Trophoblast cell (in vitro differentiated cells and primary cell): Measurements from ENCODE around the gene USP17L17.
"Not testable (repeated sequence)": the region's sequence is repeated elsewhere in the genome, so short reads cannot be mapped to it uniquely, and the experiment has no call there.

Experiments used
- DNase-seq, 2 donors: peaks; one replicate each; pipeline ENCODE4 v3.0.0-alpha.2; 2016
- H2AFZ ChIP-seq: 2 replicates; pipeline ENCODE4 v1.6.1; 2013; ENCODE audit warnings: low read length, moderate library complexity, mild to moderate bottlenecking; ENCODE audit not compliant: insufficient read depth, poor library complexity
- H2AK5ac ChIP-seq: 2 replicates; pipeline ENCODE4 v1.6.1; 2013; ENCODE audit warnings: mild to moderate bottlenecking, low read length
- H2BK120ac ChIP-seq: 2 replicates; pipeline ENCODE4 v1.6.1; 2013; ENCODE audit warnings: low read length, mild to moderate bottlenecking, moderate library complexity; ENCODE audit not compliant: insufficient read depth, poor library complexity
- H2BK12ac ChIP-seq: 2 replicates; pipeline ENCODE4 v1.6.1; 2013; ENCODE audit warnings: mild to moderate bottlenecking, low read length, moderate library complexity
- H2BK5ac ChIP-seq: 2 replicates; pipeline ENCODE4 v1.6.1; 2013; ENCODE audit warnings: low read length, low read depth, moderate library complexity, mild to moderate bottlenecking; ENCODE audit not compliant: poor library complexity
- H3K14ac ChIP-seq: 2 replicates; pipeline ENCODE4 v1.6.1; 2013; ENCODE audit warnings: mild to moderate bottlenecking, low read length
- H3K18ac ChIP-seq: 2 replicates; pipeline ENCODE4 v1.6.1; 2013; ENCODE audit warnings: mild to moderate bottlenecking, low read length
- H3K23ac ChIP-seq: 2 replicates; pipeline ENCODE4 v1.6.1; 2013; ENCODE audit warnings: low read length
- H3K27ac ChIP-seq: 2 replicates; pipeline ENCODE4 v1.5.1; 2013; ENCODE audit warnings: low read depth, mild to moderate bottlenecking, inconsistent platforms, low read length, moderate library complexity
- H3K27me3 ChIP-seq: 2 replicates; pipeline ENCODE4 v1.6.1; 2013; ENCODE audit warnings: inconsistent platforms, mild to moderate bottlenecking, low read length, moderate library complexity; ENCODE audit not compliant: insufficient read depth
- H3K36me3 ChIP-seq, 2 experiments: 1 replicate in 1 of 2; 2 replicates in 1 of 2; pipeline ENCODE4 v1.6.1; 2013; ENCODE audit warnings: low read length in 2 of 2, mild to moderate bottlenecking in 2 of 2, moderate library complexity in 1 of 2; ENCODE audit not compliant: insufficient read depth in 2 of 2, control insufficient read depth in 1 of 2
- H3K4ac ChIP-seq: 2 replicates; pipeline ENCODE4 v1.6.1; 2013; ENCODE audit warnings: low read depth, mild to moderate bottlenecking, low read length, moderate library complexity
- H3K4me1 ChIP-seq, 2 experiments: 1 replicate in 1 of 2; 2 replicates in 1 of 2; pipeline ENCODE4 v1.6.1; 2013; ENCODE audit warnings: low read length in 2 of 2, mild to moderate bottlenecking in 2 of 2, moderate library complexity in 1 of 2; ENCODE audit not compliant: insufficient read depth in 2 of 2, control insufficient read depth in 1 of 2
- H3K4me2 ChIP-seq: 2 replicates; pipeline ENCODE4 v1.6.1; 2013; ENCODE audit warnings: inconsistent platforms, mild to moderate bottlenecking, low read length, moderate library complexity
- H3K4me3 ChIP-seq: 2 replicates; pipeline ENCODE4 v1.5.1; 2013; ENCODE audit warnings: mild to moderate bottlenecking, low read depth, low read length, inconsistent platforms
- H3K79me1 ChIP-seq: one replicate; pipeline ENCODE4 v1.6.1; 2013; ENCODE audit warnings: low read length
- H3K79me2 ChIP-seq: 2 replicates; pipeline ENCODE4 v1.6.1; 2013; ENCODE audit warnings: low read length, mild to moderate bottlenecking; ENCODE audit not compliant: control insufficient read depth, insufficient read depth, poor library complexity
- H3K9ac ChIP-seq: 2 replicates; pipeline ENCODE4 v1.6.1; 2013; ENCODE audit warnings: mild to moderate bottlenecking, low read length
- H3K9me3 ChIP-seq: 2 replicates; pipeline ENCODE4 v1.6.1; 2013; ENCODE audit warnings: low read depth, mild to moderate bottlenecking, control low read depth, inconsistent platforms, low read length; ENCODE audit not compliant: insufficient read depth
- H4K12ac ChIP-seq: 2 replicates; pipeline ENCODE4 v1.6.1; 2013; ENCODE audit warnings: low read depth, mild to moderate bottlenecking, low read length, moderate library complexity
- H4K8ac ChIP-seq: 2 replicates; pipeline ENCODE4 v1.6.1; 2013; ENCODE audit warnings: low read depth, mild to moderate bottlenecking, low read length, moderate library complexity
- H4K91ac ChIP-seq: one replicate; pipeline ENCODE4 v1.6.1; 2013; ENCODE audit warnings: low read depth, mild to moderate bottlenecking, low read length, moderate library complexity
- WGBS: extraction: QIAGEN DNeasy Blood & Tissue Kit; methylation state at CpG from one replicate; pipeline ENCODE4 v1.1.7; 2013; ENCODE audit warnings: missing lambda C conversion rate; ENCODE audit not compliant: insufficient read length, insufficient coverage; ENCODE audit errors: extremely low coverage; 5-methylcytosine and 5-hydroxymethylcytosine counted together

The USP17L17 gene

DNA sequence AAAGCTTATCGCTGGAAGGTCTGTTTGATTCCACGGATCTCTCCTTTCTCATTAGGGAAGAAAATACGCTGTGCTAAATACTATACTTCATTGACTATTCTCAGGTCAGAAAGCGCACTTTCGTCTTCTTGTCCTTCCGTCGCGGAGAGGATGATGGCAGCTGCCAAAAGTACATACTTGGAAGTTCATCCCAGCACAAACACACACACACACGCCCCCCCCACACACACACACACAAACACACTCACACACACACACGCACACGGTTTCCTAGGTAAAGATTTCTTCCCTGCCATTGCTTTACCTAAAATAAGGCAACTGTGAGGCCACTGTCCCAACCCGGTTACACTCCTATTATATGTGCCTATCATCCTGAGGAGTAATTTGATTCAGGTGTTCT, 5.2 kb upstream of the USP17L17 start:
- 100% methylated on average over 2 of the region's 12 CpGs for WGBS
- H3K4me3 ChIP-seq = peak overlapping the region; percentile 21
- not testable (repeated sequence) for H3K9ac ChIP-seq, H3K18ac ChIP-seq, H4K8ac ChIP-seq, H3K23ac ChIP-seq, H3K79me2 ChIP-seq, H3K27ac ChIP-seq, H3K27me3 ChIP-seq, H3K4me1 ChIP-seq, H3K36me3 ChIP-seq, H3K4ac ChIP-seq, H4K91ac ChIP-seq, H2BK12ac ChIP-seq, H3K4me2 ChIP-seq, H3K14ac ChIP-seq, H2AK5ac ChIP-seq, H3K9me3 ChIP-seq, H4K12ac ChIP-seq, H2AFZ ChIP-seq, H2BK5ac ChIP-seq, H2BK120ac ChIP-seq, H3K79me1 ChIP-seq
- DNase-seq = peak; percentile 0

DNA sequence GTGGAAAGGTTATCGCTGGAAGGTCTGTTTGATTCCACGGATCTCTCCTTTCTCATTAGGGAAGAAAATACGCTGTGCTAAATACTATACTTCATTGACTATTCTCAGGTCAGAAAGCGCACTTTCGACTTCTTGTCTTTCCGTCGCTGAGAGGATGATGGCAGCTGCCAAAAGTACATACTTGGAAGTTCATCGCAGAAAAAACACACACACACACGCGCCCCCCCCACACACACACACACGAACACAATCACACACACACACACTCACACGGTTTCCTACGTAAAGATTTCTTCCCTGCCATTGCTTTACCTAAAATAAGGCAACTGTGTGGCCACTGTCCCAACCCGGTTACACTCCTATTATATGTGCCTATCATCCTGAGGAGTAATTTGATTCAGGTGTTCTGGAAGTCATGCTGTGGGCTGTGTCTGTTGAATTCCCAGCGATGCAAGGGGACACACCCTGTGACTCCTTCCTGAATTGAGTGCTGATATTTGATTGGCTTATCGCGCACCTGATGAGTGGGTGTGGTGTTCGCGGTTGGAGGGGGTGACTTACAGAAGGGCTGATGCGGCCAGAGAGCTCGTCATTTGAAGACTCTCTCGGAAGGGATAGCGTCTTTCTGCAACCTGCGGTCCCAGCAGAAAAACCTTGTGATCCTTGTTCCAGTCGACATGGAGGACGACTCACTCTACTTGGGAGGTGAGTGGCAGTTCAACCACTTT, 4.4 kb downstream of the USP17L17 start, which contains the start of gene USP17L18:
Gene USP17L18, plus strand, starts transcription at position 678 of the 728 bp plus-strand sequence. Its CDS starts 0 bp downstream, at position 678.
- H4K8ac ChIP-seq, H3K27ac ChIP-seq, H4K91ac ChIP-seq, H2BK12ac ChIP-seq, H3K9ac ChIP-seq, H3K79me2 ChIP-seq, H3K27me3 ChIP-seq, H3K18ac ChIP-seq, H2AK5ac ChIP-seq, H2BK120ac ChIP-seq, H2BK5ac ChIP-seq, H3K14ac ChIP-seq, H3K4ac ChIP-seq, H3K36me3 ChIP-seq, H3K23ac ChIP-seq, H4K12ac ChIP-seq, H3K4me2 ChIP-seq, H3K4me1 ChIP-seq, H3K9me3 ChIP-seq, H2AFZ ChIP-seq, H3K4me3 ChIP-seq, H3K79me1 ChIP-seq: not testable (repeated sequence)
- 100% methylated on average over 3 of the region's 26 CpGs for WGBS
- peak; percentile 0 to 1 for DNase-seq

DNA sequence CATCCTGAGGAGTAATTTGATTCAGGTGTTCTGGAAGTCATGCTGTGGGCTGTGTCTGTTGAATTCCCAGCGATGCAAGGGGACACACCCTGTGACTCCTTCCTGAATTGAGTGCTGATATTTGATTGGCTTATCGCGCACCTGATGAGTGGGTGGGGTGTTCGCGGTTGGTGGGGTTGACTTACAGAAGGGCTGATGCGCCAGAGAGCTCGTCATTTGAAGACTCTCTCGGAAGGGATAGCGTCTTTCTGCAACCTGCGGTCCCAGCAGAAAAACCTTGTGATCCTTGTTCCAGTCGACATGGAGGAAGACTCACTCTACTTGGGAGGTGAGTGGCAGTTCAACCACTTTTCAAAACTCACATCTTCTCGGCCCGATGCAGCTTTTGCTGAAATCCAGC, 9.4 kb downstream of the USP17L17 start, which contains the start of gene USP17L19:
Gene USP17L19, plus strand, starts transcription at position 301 of the 400 bp plus-strand sequence. Its CDS starts 0 bp downstream, at position 301.
- H4K8ac ChIP-seq, H2BK5ac ChIP-seq, H2AK5ac ChIP-seq, H3K4me3 ChIP-seq, H3K4me1 ChIP-seq, H3K27ac ChIP-seq, H3K79me1 ChIP-seq, H3K23ac ChIP-seq, H3K4me2 ChIP-seq, H4K91ac ChIP-seq, H2BK12ac ChIP-seq, H2BK120ac ChIP-seq, DNase-seq, H3K79me2 ChIP-seq, H2AFZ ChIP-seq, H3K14ac ChIP-seq, H3K9ac ChIP-seq, H3K18ac ChIP-seq, H3K9me3 ChIP-seq, H3K36me3 ChIP-seq, H3K4ac ChIP-seq, H3K27me3 ChIP-seq, H4K12ac ChIP-seq: not testable (repeated sequence)
- WGBS = no CpG with 5 or more reads among the region's 13 CpGs

DNA sequence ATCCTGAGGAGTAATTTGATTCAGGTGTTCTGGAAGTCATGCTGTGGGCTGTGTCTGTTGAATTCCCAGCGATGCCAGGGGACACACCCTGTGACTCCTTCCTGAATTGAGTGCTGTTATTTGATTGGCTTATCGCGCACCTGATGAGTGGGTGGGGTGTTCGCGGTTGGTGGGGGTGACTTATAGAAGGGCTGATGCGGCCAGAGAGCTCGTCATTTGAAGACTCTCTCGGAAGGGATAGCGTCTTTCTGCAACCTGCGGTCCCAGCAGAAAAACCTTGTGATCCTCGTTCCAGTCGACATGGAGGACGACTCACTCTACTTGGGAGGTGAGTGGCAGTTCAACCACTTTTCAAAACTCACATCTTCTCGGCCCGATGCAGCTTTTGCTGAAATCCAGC, 14.1 kb downstream of the USP17L17 start, which contains the start of gene USP17L20:
Gene USP17L20, plus strand, starts transcription at position 301 of the 400 bp plus-strand sequence. Its CDS starts 0 bp downstream, at position 301.
- H2AK5ac ChIP-seq, H3K4me3 ChIP-seq, H3K4ac ChIP-seq, H3K27ac ChIP-seq, H4K8ac ChIP-seq, H3K9ac ChIP-seq, H3K79me2 ChIP-seq, H4K12ac ChIP-seq, H2BK5ac ChIP-seq, H2BK12ac ChIP-seq, H2BK120ac ChIP-seq, H3K9me3 ChIP-seq, H3K23ac ChIP-seq, H2AFZ ChIP-seq, H3K14ac ChIP-seq, DNase-seq, H3K27me3 ChIP-seq, H3K4me1 ChIP-seq, H3K36me3 ChIP-seq, H4K91ac ChIP-seq, H3K4me2 ChIP-seq, H3K79me1 ChIP-seq, H3K18ac ChIP-seq: not testable (repeated sequence)
- no CpG with 5 or more reads among the region's 15 CpGs for WGBS
